CD8-positive, alpha-beta memory T cell (primary cell): ENCODE data around the gene CALR. TPM values are rescaled to one million over a fixed set of nuclear protein-coding genes. Genes with fewer than 3 reads are reported as not detected.

Experiments used
- CTCF ChIA-PET: fragments of 350-600 bp; sonication (Branson Sonifier 250); formaldehyde crosslinking; loops from one replicate; lab custom pipeline; 2021; ENCODE audit warnings: antibody characterized with exemption; lab: Charles Lee
- POLR2A ChIA-PET: fragments of 350-600 bp; sonication (Branson Sonifier 250); formaldehyde crosslinking; loops from one replicate; lab custom pipeline; 2021; ENCODE audit warnings: antibody characterized with exemption; lab: Charles Lee
- DNase-seq, 5 donors: peaks; one replicate each; pipeline versions ENCODE4 v3.0.0 to v3.0.0-alpha.2; 2020 to 2022; ENCODE audit warnings: mixed read lengths in 1 of 5
- H3K27ac ChIP-seq: one replicate; pipeline ENCODE4 v1.7.0; 2013; ENCODE audit warnings: low read depth, mild to moderate bottlenecking, low read length, moderate library complexity
- H3K27me3 ChIP-seq: 2 replicates; pipeline ENCODE4 v1.7.0; 2013; ENCODE audit warnings: low read length, mild to moderate bottlenecking; ENCODE audit not compliant: insufficient read depth, poor library complexity, severe bottlenecking
- H3K36me3 ChIP-seq: 2 replicates; pipeline ENCODE4 v1.7.0; 2013; ENCODE audit warnings: mild to moderate bottlenecking, low read length, moderate library complexity; ENCODE audit not compliant: insufficient read depth
- H3K4me1 ChIP-seq: 2 replicates; pipeline ENCODE4 v1.7.0; 2013; ENCODE audit warnings: mild to moderate bottlenecking, low read length, moderate library complexity; ENCODE audit not compliant: insufficient read depth
- H3K4me3 ChIP-seq: 2 replicates; pipeline ENCODE4 v1.7.0; 2013; ENCODE audit warnings: mild to moderate bottlenecking, low read length
- H3K9me3 ChIP-seq: 2 replicates; pipeline ENCODE4 v1.7.0; 2013; ENCODE audit warnings: mild to moderate bottlenecking, low read length
- H3K27ac Mint-ChIP-seq, 8 donors: one replicate each; pipeline ENCODE4 v1.8.0; 2020 to 2021; ENCODE audit warnings: mixed read lengths in 8 of 8, mild to moderate bottlenecking in 6 of 8, inconsistent platforms in 3 of 8, moderate library complexity in 3 of 8
- H3K27me3 Mint-ChIP-seq, 2 donors: one replicate each; pipeline ENCODE4 v1.8.0; 2020 to 2021; ENCODE audit warnings: mixed read lengths in 2 of 2, mild to moderate bottlenecking in 1 of 2, moderate library complexity in 1 of 2
- H3K36me3 Mint-ChIP-seq, 3 donors: one replicate each; pipeline ENCODE4 v1.8.0; 2020 to 2021; ENCODE audit warnings: mixed read lengths in 3 of 3, inconsistent platforms in 1 of 3, mild to moderate bottlenecking in 1 of 3
- H3K4me1 Mint-ChIP-seq, 3 donors: one replicate each; pipeline ENCODE4 v1.8.0; 2020 to 2021; ENCODE audit warnings: mixed read lengths in 3 of 3, inconsistent platforms in 1 of 3, mild to moderate bottlenecking in 1 of 3
- H3K4me3 Mint-ChIP-seq, 7 donors: one replicate each; pipeline ENCODE4 v1.8.0; 2020 to 2021; ENCODE audit warnings: mixed read lengths in 7 of 7, mild to moderate bottlenecking in 6 of 7, moderate library complexity in 4 of 7, inconsistent platforms in 2 of 7
- H3K9me3 Mint-ChIP-seq, 5 donors: one replicate each; pipeline ENCODE4 v1.8.0; 2020 to 2022; ENCODE audit warnings: mixed read lengths in 5 of 5, mild to moderate bottlenecking in 3 of 5, moderate library complexity in 2 of 5, inconsistent platforms in 1 of 5
- polyA plus RNA-seq: library from polyadenylated mRNA; unstranded; fragments of 300-500 nt; fragmentation: Illumina TruSeq; gene quantifications from one replicate; pipeline ENCODE4 v1.2.3, GENCODE V29; 2021
- total RNA-seq, 2 experiments: library from RNA; stranded (reverse); gene quantifications; one replicate each; pipeline ENCODE4 v1.2.3, GENCODE V29; 2021

The CALR gene
- total and polyA plus RNA-seq, 3 experiments from 2014 or later, result 174 to 843 (median 832) TPM

- H3K27ac Mint-ChIP-seq, result no peak overlapping the region
- POLR2A ChIA-PET, result no interaction called here
- peaks cover 12 to 27% of the 10 kb centered on the region in 2 donors for H3K27me3 Mint-ChIP-seq
- peaks cover 7% of the 10 kb centered on the region for H3K4me1 ChIP-seq
- H3K36me3 Mint-ChIP-seq, result peaks cover 0 to 2% (median 0%) of the 10 kb centered on the region in 3 donors
- no peaks in the 10 kb centered on the region for H3K27me3 ChIP-seq
- H3K36me3 ChIP-seq, result no peaks in the 10 kb centered on the region
- H3K9me3 ChIP-seq, result no peaks in the 10 kb centered on the region
- CTCF ChIA-PET, result no interaction called here
- H3K4me3 Mint-ChIP-seq, result peak overlapping the region in 1 of 7 donors; percentile 11
- H3K27ac ChIP-seq, result no peak overlapping the region
- no peak for DNase-seq
- H3K4me1 Mint-ChIP-seq, result peaks cover 5 to 7% (median 6%) of the 10 kb centered on the region in 3 donors
- no peaks in the 10 kb centered on the region for H3K9me3 Mint-ChIP-seq
- no peak overlapping the region for H3K4me3 ChIP-seq
These were observed 52.4 kb downstream of the CALR start for GRCh38 chr19:12990853-12991252.

- Mint-ChIP-seq H3K4me1 (peaks cover 5 to 10% (median 6%) of the 10 kb centered on the region in 3 donors), H3K36me3 (peaks cover 0 to 3% (median 0%) of the 10 kb centered on the region in 3 donors), H3K9me3 (no peaks in the 10 kb centered on the region), H3K4me3 (peak overlapping the region in 1 of 7 donors; percentile 10), H3K27ac (peak overlapping the region in 1 of 8 donors; percentile 15), H3K27me3 (peaks cover 14 to 27% of the 10 kb centered on the region in 2 donors)
- no peak overlapping the region for H3K27ac ChIP-seq
- H3K4me1 ChIP-seq, result peaks cover 7% of the 10 kb centered on the region
- ChIA-PET CTCF (no interaction called here), POLR2A (no interaction called here)
- H3K9me3 ChIP-seq, result no peaks in the 10 kb centered on the region
- H3K36me3 ChIP-seq, result no peaks in the 10 kb centered on the region
- no peak for DNase-seq
- no peak overlapping the region for H3K4me3 ChIP-seq
- H3K27me3 ChIP-seq, result no peaks in the 10 kb centered on the region
These were observed 52.9 kb downstream of the CALR start for GRCh38 chr19:12991296-12991695.

DNA sequence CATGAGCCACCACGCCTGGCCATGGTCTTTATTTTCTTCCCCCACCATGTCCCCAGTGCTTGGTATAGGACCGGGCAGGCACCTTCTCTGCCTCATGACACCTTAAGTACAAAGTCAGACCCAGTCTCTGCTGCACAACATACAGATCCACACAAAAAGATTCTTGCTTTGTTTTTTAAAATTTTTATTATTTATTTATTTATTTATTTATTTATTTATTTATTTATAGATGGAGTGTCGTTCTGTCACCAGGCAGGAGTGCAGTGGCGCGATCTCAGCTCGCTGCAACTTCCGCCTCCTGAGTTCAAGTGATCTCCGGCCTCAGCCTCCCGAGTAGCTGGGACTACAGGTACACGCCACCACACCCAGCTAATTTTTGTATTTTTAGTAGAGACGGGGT, 54.3 kb downstream of the CALR start:
- H3K36me3 ChIP-seq, result no peaks in the 10 kb centered on the region
- no peak overlapping the region for H3K4me3 ChIP-seq
- no peaks in the 10 kb centered on the region for H3K27me3 ChIP-seq
- no peak for DNase-seq
- peaks cover 7% of the 10 kb centered on the region for H3K4me1 ChIP-seq
- peaks cover 5 to 15% (median 6%) of the 10 kb centered on the region in 3 donors for H3K4me1 Mint-ChIP-seq
- H3K27ac Mint-ChIP-seq, result peak overlapping the region in 1 of 8 donors; percentile 70
- no peaks in the 10 kb centered on the region for H3K9me3 ChIP-seq
- H3K27me3 Mint-ChIP-seq, result peaks cover 17 to 19% of the 10 kb centered on the region in 2 donors
- CTCF ChIA-PET, result interaction anchor here (1.3 kb wide), 1 partner anchor 9 kb away, joined by 4 read pairs; no protein-coding TSS in a partner anchor
- H3K36me3 Mint-ChIP-seq, result peaks cover 0 to 3% (median 0%) of the 10 kb centered on the region in 3 donors
- POLR2A ChIA-PET, result no interaction called here
- H3K9me3 Mint-ChIP-seq, result no peaks in the 10 kb centered on the region
- no peak overlapping the region for H3K4me3 Mint-ChIP-seq
- no peak overlapping the region for H3K27ac ChIP-seq

DNA sequence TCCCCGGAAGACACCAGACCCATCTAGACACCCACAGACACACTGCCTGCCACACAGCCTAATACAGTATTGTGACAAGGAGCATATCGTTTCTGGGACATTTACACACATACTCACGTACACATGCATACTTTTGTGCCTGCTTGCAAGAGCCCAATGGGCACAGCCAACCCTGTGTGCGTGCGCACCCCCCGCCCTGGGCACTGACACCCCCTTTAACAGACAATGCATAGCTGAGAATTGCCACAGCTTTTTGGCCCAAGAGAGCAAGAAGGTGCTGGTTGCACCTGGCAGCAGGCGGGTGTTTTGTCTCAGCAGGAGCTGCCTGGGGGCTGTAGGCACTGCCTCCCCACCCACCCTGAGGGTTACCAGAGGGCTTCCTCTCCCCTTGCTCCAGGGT, 55.2 kb downstream of the CALR start:
- peaks cover 7% of the 10 kb centered on the region for H3K4me1 ChIP-seq
- H3K27ac ChIP-seq, result no peak overlapping the region
- no peak overlapping the region for H3K4me3 ChIP-seq
- CTCF ChIA-PET, result interaction anchor here (1.3 kb wide), 1 partner anchor 10 kb away, joined by 4 read pairs; no protein-coding TSS in a partner anchor
- H3K27me3 ChIP-seq, result no peaks in the 10 kb centered on the region
- H3K27ac Mint-ChIP-seq, result peak overlapping the region in 3 of 8 donors; percentile 5 to 77 (median 17)
- H3K4me1 Mint-ChIP-seq, result peaks cover 5 to 15% (median 10%) of the 10 kb centered on the region in 3 donors
- H3K36me3 ChIP-seq, result no peaks in the 10 kb centered on the region
- POLR2A ChIA-PET, result no interaction called here
- peaks cover 0 to 3% (median 0%) of the 10 kb centered on the region in 3 donors for H3K36me3 Mint-ChIP-seq
- no peaks in the 10 kb centered on the region for H3K9me3 ChIP-seq
- H3K27me3 Mint-ChIP-seq, result peaks cover 21 to 24% of the 10 kb centered on the region in 2 donors
- no peaks in the 10 kb centered on the region for H3K9me3 Mint-ChIP-seq
- H3K4me3 Mint-ChIP-seq, result peak overlapping the region in 6 of 7 donors; percentile 30 to 96 (median 77)
- DNase-seq, result no peak

Other genes with a start within 250 kb of the CALR start
- 1 to 10 TPM; 7.9 to 8.1 TPM for gene FBXW9, start 242.0 kb upstream of the CALR start, total RNA-seq
- 5.9 TPM for gene FBXW9, start 242.0 kb upstream of the CALR start, polyA plus RNA-seq
- 100 to 1,000 TPM; 148 TPM for gene TNPO2, start 214.7 kb upstream of the CALR start, total RNA-seq
- gene TNPO2, start 214.7 kb upstream of the CALR start, polyA plus RNA-seq, result 3.4 TPM
- 100 to 1,000 TPM; 243 to 247 TPM for gene TRIR, start 203.9 kb upstream of the CALR start, total RNA-seq
- 248 TPM for gene TRIR, start 203.9 kb upstream of the CALR start, polyA plus RNA-seq
- gene GET3, start 201.1 kb upstream of the CALR start, total RNA-seq, result 100 to 1,000 TPM in 1 of 2 experiments, 10 to 100 TPM in 1; 96.9 to 101 TPM
- 72.5 TPM for gene GET3, start 201.1 kb upstream of the CALR start, polyA plus RNA-seq
- not detected for gene BEST2, start 186.8 kb upstream of the CALR start, total RNA-seq
- not detected for gene BEST2, start 186.8 kb upstream of the CALR start, polyA plus RNA-seq
- gene HOOK2, start 163.1 kb upstream of the CALR start, total RNA-seq, result 10 to 100 TPM in 1 of 2 experiments, 1 to 10 TPM in 1; 9.8 to 11.4 TPM
- 2.9 TPM for gene HOOK2, start 163.1 kb upstream of the CALR start, polyA plus RNA-seq
- gene JUNB, start 147.1 kb upstream of the CALR start, total RNA-seq, result 100 to 1,000 TPM; 249 to 259 TPM
- 1,529 TPM for gene JUNB, start 147.1 kb upstream of the CALR start, polyA plus RNA-seq
- 100 to 1,000 TPM; 183 to 184 TPM for gene PRDX2, start 136.8 kb upstream of the CALR start, total RNA-seq
- 257 TPM for gene PRDX2, start 136.8 kb upstream of the CALR start, polyA plus RNA-seq
- gene THSD8, start 136.5 kb upstream of the CALR start, total RNA-seq, result 10 to 100 TPM; 24.6 to 31.0 TPM
- gene THSD8, start 136.5 kb upstream of the CALR start, polyA plus RNA-seq, result not detected
- gene RNASEH2A, start 132.0 kb upstream of the CALR start, total RNA-seq, result 10 to 100 TPM; 51.5 to 62.4 TPM
- gene RNASEH2A, start 132.0 kb upstream of the CALR start, polyA plus RNA-seq, result 24.1 TPM
- gene RTBDN, start 104.0 kb upstream of the CALR start, total RNA-seq, result not detected
- gene RTBDN, start 104.0 kb upstream of the CALR start, polyA plus RNA-seq, result not detected
- under 1 TPM; 0.24 to 0.38 TPM for gene MAST1, start 100.1 kb upstream of the CALR start, total RNA-seq
- 1.2 TPM for gene MAST1, start 100.1 kb upstream of the CALR start, polyA plus RNA-seq
- gene DNASE2, start 57.2 kb upstream of the CALR start, total RNA-seq, result 10 to 100 TPM; 20.7 to 22.4 TPM
- gene DNASE2, start 57.2 kb upstream of the CALR start, polyA plus RNA-seq, result 61.6 TPM
- gene KLF1, start 51.4 kb upstream of the CALR start, total RNA-seq, result under 1 TPM; 0.84 to 0.90 TPM
- not detected for gene KLF1, start 51.4 kb upstream of the CALR start, polyA plus RNA-seq
- 10 to 100 TPM; 59.4 to 60.1 TPM for gene GCDH, start 47.4 kb upstream of the CALR start, total RNA-seq
- gene GCDH, start 47.4 kb upstream of the CALR start, polyA plus RNA-seq, result 19.7 TPM
- 1 to 10 TPM; 1.5 to 2.1 TPM for gene SYCE2, start 19.3 kb upstream of the CALR start, total RNA-seq
- gene SYCE2, start 19.3 kb upstream of the CALR start, polyA plus RNA-seq, result not detected
- 100 to 1,000 TPM; 188 to 192 TPM for gene FARSA, start 4.9 kb upstream of the CALR start, total RNA-seq
- 64.5 TPM for gene FARSA, start 4.9 kb upstream of the CALR start, polyA plus RNA-seq
- gene RAD23A, start 7.3 kb downstream of the CALR start, total RNA-seq, result 100 to 1,000 TPM; 227 to 230 TPM
- 115 TPM for gene RAD23A, start 7.3 kb downstream of the CALR start, polyA plus RNA-seq
- gene GADD45GIP1, start 18.6 kb downstream of the CALR start, total RNA-seq, result 10 to 100 TPM; 37.3 to 38.6 TPM
- 64.1 TPM for gene GADD45GIP1, start 18.6 kb downstream of the CALR start, polyA plus RNA-seq
- gene DAND5, start 31.0 kb downstream of the CALR start, total RNA-seq, result not detected
- gene DAND5, start 31.0 kb downstream of the CALR start, polyA plus RNA-seq, result not detected
- 1 to 10 TPM; 2.3 to 2.8 TPM for gene NFIX, start 56.9 kb downstream of the CALR start, total RNA-seq
- 0.94 TPM for gene NFIX, start 56.9 kb downstream of the CALR start, polyA plus RNA-seq
- 1 to 10 TPM; 2.3 to 2.5 TPM for gene LYL1, start 164.2 kb downstream of the CALR start, total RNA-seq
- gene LYL1, start 164.2 kb downstream of the CALR start, polyA plus RNA-seq, result 4.1 TPM
- gene TRMT1, start 178.1 kb downstream of the CALR start, total RNA-seq, result 100 to 1,000 TPM; 138 TPM
- gene TRMT1, start 178.1 kb downstream of the CALR start, polyA plus RNA-seq, result 18.2 TPM
- gene NACC1, start 179.7 kb downstream of the CALR start, total RNA-seq, result 100 to 1,000 TPM in 1 of 2 experiments, 10 to 100 TPM in 1; 89.9 to 111 TPM
- gene NACC1, start 179.7 kb downstream of the CALR start, polyA plus RNA-seq, result 3.9 TPM
- gene STX10, start 211.8 kb downstream of the CALR start, total RNA-seq, result 10 to 100 TPM; 60.9 to 63.7 TPM
- 58.7 TPM for gene STX10, start 211.8 kb downstream of the CALR start, polyA plus RNA-seq
- 100 to 1,000 TPM; 102 to 111 TPM for gene IER2, start 211.8 kb downstream of the CALR start, total RNA-seq
- 277 TPM for gene IER2, start 211.8 kb downstream of the CALR start, polyA plus RNA-seq